GM21515 (cell line): ENCODE results near the gene HCRTR2.

Source experiments
- ATAC-seq: cut with Tn5 transposase; IDR thresholded peaks from one replicate; pipeline ENCODE4 v1.9.1; 2021; ENCODE audit not compliant: unreplicated experiment

The HCRTR2 gene

GRCh38 chr6:55319961-55320695 lies 145.8 kb downstream of the HCRTR2 start:
- ATAC-seq = no peak

DNA sequence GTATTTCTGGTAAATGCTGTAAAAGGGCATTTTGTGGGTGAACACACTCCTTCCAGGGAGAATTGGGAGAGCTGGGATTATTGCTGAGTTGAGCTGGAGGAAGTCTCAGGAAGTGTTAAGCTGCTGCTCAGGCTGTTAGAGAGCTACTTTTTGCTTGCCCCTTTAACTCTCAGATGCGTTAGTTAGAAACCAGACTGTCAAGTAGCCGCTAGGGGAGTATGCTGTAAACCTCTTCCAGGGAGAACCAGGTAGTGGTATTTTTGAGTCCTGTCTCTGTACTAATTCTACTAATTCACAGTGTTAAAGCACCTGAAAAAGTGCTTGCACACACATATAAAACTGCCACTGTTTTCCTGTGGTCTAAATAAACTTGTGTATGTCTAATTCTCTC lies 146.4 kb downstream of the HCRTR2 start:
- ATAC-seq = no peak

DNA sequence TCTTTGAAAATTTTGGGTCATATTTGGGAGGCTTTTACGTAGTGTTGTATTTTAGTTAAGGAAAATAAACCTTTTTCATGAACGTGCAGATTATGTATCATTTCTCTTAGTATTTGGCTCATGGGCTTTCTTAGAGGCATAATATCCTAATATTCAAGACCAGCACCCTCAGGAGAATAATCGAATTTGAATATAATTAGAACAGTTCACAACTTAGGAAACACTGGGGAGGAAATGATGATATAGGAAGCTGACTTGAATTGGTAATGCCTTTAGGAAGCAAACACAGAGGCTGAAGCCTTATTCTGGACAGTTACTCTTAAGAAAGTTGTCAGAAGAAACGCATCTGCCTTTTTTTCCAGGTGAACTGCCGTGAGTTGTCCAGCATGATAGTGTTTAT lies 152.9 kb downstream of the HCRTR2 start, which contains the start of gene GFRAL:
Gene GFRAL, plus strand, starts transcription at position 301 of the 400 bp plus-strand sequence. Its CDS starts 86 bp downstream, at position 387.
- no peak for ATAC-seq
